Testis (tissue), 2 donors: Measurements from ENCODE around the gene OR10A2.

Experiments used
- POLR2A ChIP-seq: fragments of 450-650 bp; IDR thresholded peaks from one replicate; pipeline ENCODE4 v1.6.1; 2017; ENCODE audit warnings: antibody characterized with exemption, mild to moderate bottlenecking, moderate library complexity
- TF ChIP-seq, protein P1 (sequence below), 3 experiments: fragments of 450-650 bp in 2 of 3; fragments of 200-600 bp in 1 of 3; sonication (generic) in 1 of 3; IDR thresholded peaks; one replicate each; pipeline ENCODE4 v1.5.1; 2016 to 2019; ENCODE audit warnings: antibody characterized with exemption in 3 of 3, mild to moderate bottlenecking in 2 of 3, moderate library complexity in 1 of 3

DNA sequence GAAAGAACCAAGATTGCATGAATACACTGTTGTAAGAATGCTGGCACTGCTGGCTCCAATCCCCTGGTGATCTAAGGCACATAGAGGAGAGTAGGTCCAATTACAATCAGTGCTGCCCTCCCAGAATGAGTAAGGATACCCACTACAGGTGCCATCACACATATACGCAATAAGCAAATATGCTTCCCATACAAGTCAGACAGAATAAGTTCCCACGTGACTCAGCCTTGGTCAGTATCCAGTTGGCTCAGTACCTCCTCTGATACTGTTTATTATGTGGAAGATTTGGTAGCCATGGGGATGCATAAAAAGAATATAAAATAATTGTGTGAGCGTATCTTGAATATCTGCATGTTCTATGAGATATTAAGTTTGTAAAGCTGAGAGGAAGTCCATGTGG is 49.1 kb downstream of the OR10A2 start:
- TF ChIP-seq, protein P1, sequence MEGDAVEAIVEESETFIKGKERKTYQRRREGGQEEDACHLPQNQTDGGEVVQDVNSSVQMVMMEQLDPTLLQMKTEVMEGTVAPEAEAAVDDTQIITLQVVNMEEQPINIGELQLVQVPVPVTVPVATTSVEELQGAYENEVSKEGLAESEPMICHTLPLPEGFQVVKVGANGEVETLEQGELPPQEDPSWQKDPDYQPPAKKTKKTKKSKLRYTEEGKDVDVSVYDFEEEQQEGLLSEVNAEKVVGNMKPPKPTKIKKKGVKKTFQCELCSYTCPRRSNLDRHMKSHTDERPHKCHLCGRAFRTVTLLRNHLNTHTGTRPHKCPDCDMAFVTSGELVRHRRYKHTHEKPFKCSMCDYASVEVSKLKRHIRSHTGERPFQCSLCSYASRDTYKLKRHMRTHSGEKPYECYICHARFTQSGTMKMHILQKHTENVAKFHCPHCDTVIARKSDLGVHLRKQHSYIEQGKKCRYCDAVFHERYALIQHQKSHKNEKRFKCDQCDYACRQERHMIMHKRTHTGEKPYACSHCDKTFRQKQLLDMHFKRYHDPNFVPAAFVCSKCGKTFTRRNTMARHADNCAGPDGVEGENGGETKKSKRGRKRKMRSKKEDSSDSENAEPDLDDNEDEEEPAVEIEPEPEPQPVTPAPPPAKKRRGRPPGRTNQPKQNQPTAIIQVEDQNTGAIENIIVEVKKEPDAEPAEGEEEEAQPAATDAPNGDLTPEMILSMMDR (IDR thresholded peaks at IDR 0.05) = no peak
- no peak for TF ChIP-seq POLR2A
